Erythroblast (primary cell): ENCODE data around the gene SCAI.

Source experiments
- GATA1 ChIP-seq: IDR thresholded peaks from 2 replicates; pipeline ENCODE4 v1.6.1; 2011; ENCODE audit warnings: low read depth, mild to moderate bottlenecking, control low read depth, low read length, moderate library complexity
- POLR2A ChIP-seq: IDR thresholded peaks from 2 replicates; pipeline ENCODE4 v1.6.1; 2011; ENCODE audit warnings: mild to moderate bottlenecking, low read length

- TF ChIP-seq POLR2A (no peak), GATA1 (no peak)
These were observed 11.6 kb downstream of the SCAI start for GRCh38 chr9:125131778-125132177.
